ENCODE data around the gene TANC1.

TANC1 gene

DNA sequence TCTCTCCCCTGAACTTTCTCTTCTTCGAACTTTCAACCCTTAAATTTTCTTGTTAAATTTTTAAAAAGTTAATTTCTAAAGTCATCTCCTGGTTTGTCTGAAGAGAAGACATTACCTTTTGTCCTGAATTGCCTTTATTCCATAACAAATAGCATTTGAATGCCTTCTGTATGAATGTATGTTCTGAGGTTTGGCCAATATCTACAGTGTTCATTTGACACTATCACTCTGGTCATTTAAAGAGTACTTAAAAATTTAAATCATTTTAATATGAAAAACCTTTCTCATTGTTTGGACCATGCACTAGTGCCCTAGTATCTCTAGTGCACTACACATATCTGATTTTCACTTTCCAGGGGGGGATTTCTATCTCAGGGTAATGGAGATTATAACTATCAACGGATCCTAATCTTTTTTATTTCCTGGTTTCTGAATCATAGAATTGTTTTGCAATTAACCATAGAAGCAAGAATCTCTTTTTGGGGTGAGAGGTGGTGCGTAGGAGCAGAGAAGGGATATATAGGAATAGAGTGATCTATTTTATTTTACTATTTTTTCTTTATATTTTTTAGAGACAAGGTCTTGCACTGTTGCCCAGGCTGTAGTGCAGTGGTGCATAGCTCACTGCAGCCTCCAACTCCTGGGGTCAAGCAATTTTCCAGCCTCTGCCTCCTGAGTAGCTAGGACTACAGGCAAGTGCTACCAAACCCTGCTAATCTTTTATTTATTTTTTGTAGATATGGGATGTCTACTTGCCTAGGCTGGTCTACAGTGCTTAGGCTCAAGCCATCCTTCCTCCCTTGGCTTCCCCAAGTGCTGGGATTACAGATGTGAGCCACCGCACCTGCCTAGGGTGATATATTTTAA is 25.5 kb downstream of the TANC1 start:
- in situ Hi-C loops (cut with MboI; ENCODE audit: low sequenced_read_pairs) = no loop called here

DNA sequence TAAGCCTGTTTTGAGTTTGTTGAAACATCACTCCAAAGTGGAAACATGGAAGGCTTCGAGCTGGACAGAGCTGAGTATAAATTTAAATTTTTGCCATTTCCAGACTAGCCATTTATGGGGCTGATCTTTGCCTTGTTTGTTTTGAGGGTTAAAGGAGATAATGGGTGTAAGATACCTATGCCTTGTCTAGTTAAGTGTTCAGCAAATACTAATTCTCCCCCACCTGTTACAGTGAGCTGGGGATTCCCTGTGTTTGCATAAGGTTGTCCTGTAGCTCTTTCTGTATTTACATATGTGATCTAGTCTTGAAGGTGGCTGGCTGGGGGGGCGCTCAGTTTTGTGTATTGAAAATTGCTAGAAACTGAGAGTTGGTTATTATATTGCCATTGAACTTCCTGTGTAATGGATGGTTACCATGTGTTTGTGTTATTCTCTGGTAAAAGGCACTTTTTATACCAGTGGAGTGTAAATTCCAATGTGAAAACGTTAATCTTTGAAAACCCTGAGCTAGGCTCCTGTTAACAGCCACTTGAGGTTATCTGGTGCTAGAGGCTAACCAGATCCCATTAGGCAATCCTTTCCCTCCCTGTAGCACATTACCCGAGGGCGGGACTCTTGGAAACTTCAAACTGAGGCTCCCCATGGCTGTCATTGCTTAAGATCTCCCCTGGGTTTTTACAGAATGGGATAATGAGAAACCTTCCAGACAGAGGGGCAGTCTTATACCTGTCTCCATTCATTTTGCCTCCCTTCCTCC is 26.7 kb downstream of the TANC1 start:
- in situ Hi-C loops (cut with MboI; ENCODE audit: low sequenced_read_pairs) = no loop called here

DNA sequence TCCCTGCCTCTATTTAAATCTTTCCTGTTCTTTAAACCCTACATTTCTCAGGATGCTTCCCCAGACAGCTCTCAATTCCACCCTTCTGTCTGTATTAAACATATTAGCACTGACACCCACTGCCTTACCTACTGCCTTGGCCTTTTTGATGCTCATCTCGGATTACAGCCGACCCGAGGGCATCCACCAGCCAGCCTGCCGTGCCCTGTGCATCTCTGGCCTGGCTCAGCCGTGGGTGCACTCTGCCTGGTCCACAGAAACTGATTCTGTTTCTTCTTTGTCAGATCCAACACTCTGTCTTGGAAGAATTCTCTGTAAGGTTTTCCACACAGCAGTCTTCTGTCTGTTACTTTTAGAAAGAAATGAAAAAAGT is 27.2 kb downstream of the TANC1 start:
- in situ Hi-C loops (cut with MboI; ENCODE audit: low sequenced_read_pairs) = no loop called here

DNA sequence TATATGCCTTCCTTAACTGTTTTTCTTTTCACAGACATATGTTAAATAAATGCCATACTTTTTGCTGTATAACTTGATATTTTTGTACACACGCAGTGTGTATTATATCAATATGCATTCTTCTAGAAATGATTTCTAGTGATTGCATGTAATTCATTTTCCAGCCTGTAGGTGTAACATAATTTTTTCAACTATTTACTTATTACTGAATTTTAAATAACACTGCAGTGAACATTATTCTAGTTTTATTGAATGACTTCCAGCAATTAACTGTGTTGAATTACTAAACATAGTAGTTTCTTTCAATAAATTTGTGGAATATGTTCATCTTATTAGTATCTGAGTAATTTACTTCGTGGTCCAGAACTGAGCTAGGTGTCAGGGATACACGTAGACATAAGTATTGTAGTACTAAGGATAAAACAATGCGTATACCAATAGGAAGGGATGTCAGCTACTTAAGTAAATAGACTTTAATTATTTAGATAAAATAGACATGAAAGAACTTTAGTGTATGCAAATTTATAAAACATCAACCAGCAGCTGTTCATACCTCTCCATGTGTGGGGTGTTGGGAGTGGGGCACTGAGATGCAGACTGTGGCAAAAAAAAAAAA is 28.0 kb downstream of the TANC1 start:
- in situ Hi-C loops (cut with MboI; ENCODE audit: low sequenced_read_pairs) = no loop called here

DNA sequence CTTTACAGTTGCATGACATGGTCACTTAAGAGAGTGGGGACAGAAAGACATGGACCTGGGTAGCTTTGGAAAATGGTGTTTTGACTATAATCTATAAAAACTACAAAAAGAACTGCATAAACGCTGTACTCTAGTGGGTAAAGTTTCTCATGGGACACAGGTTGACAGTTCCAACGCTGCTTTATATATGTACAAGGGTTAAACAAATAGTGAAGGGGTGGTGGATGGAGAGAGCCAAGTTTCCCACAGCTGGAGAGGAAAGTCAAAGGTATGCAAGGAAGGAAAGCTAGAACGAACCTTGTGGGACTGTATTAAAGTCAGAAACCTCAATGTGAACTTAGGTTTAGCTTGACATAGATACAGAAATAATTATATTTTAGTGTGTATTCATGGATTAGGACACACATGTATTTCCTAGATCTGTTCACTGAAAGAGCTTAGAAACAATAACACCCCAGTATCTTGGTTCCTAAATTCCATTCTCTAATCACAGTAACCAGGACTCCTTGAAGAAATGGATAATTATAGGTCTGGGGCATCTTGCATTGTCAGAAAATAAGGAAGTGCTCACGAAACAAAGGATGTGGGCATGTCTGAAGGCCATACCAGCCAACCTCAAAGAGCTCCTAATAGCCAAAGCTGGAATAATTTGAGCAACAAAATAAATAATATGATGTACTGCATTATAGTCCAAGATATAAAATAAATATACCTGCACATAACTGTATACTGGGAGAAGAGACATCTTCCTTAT is 28.8 kb downstream of the TANC1 start:
- in situ Hi-C loops (cut with MboI; ENCODE audit: low sequenced_read_pairs) = no loop called here

DNA sequence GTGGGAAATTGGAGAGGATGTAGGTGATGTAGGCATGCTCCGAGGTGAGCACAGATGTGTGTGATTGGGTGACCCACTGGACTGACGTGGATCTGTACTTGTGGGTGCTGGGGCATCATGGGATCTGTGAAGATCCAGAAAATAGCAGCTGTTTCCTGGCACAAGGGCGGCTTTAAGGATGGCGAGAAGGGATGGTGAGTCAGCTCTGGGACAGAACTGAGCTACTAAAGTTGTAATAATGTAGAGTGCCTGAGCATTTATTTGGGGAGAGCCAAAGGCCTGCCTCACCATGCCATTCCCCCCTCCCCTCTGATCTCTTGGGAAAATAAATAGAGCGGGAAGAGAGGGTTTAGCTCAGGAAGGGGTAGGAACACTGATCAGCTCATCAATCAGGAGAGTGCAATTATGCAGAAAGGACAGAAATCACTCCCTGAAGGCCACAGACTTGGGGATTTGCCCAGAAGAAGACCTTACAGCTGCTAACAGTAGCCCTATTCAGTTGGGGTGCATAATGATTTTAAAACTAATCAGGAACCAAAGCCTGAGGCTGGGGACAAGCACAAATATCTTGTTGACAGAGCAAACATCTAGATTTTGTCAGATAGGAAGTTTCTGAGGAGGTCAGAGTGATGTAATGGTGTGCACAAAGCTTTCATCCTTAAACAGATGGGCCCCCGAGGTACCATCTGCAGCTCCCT is 30.3 kb downstream of the TANC1 start:
- in situ Hi-C loops (cut with MboI; ENCODE audit: low sequenced_read_pairs) = no loop called here

DNA sequence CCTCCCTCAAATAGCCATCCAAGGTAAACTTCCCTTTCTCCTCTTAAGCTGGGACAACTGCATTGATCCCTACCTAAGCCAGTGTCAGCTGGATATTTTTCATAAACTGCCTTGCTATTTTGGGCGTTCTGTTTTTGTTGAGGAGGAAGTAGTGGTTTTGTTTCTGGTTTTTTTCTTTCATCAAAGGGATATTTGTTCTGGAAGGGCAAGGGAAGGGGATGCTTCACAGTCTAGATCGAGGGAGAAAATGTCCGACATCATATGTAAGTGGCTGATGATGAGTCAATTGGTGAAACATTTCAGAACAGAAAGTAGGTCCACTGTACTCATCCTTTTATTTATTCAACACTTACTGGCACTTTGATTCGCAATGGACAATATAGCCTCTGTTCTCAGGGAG is 31.0 kb downstream of the TANC1 start:
- in situ Hi-C loops (cut with MboI; ENCODE audit: low sequenced_read_pairs) = no loop called here

DNA sequence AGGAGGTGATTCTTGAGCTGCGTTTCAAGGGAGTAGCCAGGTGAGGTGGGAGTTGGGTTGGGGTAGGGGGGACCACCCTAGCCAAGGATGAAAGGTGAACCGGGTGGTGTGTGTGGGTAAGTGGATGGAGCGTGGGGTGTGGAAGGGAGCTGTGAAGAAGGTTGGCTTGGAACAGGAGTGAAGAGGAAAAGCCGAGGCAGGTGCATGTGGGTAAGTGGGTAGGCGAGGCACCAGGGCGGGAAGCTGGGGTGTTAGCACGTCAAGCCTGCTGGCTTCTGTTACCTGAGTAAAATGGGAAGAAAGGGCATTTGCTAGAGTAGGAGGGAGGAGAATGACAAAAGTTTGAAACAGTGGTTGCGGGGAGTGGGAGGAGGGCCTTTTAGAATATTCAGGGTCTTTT is 31.6 kb downstream of the TANC1 start:
- in situ Hi-C loops (cut with MboI; ENCODE audit: low sequenced_read_pairs) = no loop called here

DNA sequence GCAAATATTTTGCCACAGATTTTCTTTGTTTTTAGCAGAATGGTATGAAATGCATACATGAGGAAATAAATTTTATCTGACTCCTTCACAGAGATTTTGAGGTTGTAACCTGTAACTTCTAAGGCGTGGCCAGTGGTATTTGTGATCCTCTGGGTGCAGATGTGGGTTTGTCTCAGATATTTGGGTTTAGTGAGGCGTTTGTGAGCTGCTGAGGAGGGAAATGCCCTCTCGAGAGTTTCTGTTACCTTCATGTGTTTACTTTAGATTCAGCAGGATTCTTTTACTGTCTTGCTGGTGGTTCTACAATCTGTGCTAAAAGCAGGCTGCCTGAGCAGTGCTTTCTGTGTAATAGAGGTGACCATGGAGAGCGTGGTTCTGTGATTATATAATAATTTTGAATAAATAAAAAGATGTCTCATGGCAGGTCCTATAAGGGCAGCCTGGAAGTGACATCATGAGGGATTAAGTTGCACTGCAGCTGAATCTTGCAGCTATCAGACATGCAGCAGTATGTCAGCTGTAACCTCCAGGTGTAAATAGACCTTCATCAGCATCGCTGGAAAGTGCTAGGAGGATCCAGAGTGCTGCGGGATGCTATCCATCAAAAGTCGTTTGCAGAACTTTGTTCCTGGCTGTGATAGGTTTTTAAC is 34.1 kb downstream of the TANC1 start:
- in situ Hi-C loops (cut with MboI; ENCODE audit: low sequenced_read_pairs) = no loop called here

DNA sequence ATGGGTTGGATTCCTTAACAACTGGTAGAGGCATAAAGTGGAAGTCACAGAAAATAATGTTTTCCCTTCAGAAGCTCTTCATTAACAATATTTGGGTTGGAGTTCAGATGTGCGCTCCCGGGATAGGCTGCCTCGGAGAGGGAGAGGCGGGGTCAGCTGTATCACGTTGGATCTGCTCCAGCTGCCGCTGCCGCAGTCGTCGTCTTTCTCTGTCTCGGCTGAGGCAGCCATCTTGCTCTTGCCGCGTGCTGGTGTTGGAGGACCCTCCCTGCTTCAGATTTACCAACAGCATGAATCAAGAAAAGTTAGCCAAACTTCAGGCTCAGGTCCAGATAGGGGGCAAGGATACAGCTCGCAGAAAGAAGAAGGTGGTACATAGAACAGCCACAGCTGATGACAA is 35.1 kb downstream of the TANC1 start:
- in situ Hi-C loops (cut with MboI; ENCODE audit: low sequenced_read_pairs) = no loop called here

DNA sequence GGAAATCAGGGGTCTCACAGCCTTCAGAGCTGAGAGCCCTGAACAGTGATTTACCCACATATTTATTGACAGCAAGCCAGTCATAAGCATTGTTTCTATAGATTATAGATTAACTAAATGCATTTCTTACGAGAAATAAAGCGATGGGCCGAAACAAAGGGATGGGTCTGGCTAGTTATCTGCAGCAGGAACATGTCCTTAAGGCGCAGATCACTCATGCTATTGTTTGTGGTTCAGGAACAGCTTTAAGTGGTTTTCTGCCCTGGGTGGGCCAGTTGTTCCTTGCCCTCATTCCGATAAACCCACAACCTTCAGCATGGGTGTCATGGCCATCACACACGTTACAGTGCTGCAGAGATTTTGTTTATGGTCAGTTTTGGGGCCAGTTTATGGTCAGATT is 36.4 kb downstream of the TANC1 start:
- in situ Hi-C loops (cut with MboI; ENCODE audit: low sequenced_read_pairs) = no loop called here

DNA sequence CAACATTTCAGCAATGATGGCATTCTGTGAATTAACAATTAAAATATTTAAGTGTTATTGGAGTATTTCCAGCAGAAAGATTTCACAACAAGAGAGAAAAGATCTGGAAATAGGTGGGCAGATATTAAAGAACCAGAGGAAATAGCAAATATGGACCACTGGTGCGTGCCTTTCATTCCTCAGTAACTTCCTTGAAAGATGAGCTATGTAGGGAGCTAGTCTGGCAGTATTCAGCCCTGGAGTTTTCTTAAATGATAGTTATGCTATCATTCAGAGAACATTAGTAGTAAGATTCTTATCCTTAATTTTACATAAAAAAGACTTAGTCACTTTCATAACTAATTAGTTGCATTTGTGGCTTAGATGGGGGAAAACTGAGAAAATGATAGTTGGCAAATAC is 41.5 kb downstream of the TANC1 start:
- in situ Hi-C loops (cut with MboI; ENCODE audit: low sequenced_read_pairs) = no loop called here

DNA sequence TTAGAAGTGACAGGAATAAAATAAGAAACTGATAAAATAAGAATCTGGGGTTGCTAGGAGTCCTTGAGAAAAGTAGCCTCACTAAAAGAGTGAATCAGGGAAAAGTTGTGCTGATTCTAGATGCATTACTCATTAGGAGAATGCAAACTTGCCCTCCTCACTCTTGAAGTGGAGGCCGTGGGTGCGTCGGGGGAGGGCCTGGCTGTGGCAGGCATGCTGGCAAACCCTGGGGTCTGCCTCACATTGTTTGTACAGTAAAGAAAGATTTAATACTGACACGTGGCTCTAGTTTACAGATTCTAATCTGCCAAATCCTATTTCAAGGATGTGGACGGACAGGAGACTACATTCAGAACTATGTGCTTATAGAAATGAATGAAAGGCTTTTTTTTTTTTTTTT is 41.9 kb downstream of the TANC1 start:
- in situ Hi-C loops (cut with MboI; ENCODE audit: low sequenced_read_pairs) = no loop called here

DNA sequence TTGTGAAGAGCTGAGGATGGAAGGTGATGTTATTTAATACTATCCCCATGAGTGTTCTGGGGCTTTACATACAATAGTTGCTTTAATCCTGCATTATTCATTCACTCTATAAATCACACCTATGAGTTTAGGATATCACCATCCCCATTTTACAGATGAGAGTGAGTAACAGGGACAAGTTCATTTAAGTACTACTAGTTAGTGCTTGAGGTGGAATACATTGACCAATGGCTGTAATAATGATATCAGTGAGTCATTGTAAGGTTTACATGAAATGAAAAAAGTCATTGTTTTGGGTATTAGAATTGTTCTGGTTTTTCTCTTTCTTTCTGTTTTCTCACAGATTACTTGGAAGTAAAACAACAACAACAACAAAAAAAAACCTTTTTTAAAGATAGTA is 42.5 kb downstream of the TANC1 start:
- in situ Hi-C loops (cut with MboI; ENCODE audit: low sequenced_read_pairs) = no loop called here

DNA sequence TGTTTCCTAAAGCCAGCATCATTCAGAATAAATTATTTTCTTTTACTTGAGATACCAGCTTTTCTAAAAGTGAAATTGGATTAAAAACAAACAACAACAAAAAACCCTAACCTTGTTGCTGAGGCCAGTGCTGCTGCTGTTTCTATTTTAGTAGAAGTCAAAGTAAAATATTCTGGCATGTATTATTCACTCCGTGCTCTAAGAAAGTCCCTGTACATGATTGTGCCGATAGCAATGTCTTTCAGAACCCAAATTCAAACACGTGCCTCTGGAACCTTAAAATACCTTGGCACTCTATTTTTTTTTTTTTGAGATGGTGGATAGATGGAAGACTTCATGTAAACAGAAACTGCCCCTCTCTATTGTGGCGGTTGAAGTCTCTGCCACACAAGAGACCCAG is 43.7 kb downstream of the TANC1 start:
- in situ Hi-C loops (cut with MboI; ENCODE audit: low sequenced_read_pairs) = no loop called here

DNA sequence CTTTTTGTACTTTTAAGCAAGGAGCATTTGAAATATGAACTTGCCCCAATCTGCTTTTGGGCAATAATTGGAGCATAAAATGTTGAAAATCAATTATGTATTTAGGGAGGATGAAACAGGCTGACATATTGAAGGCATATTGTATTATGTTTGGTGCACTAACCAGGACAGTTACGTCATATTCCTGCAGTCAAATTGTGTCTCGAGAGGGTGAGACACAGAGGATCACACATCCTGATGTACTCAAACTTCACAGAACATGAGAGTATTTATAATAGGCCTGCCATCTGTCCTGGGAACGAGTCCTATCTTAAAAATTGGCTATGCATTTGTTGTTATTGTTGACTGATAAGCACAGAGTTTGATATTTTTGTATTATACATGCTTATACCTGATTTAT is 44.7 kb downstream of the TANC1 start:
- in situ Hi-C loops (cut with MboI; ENCODE audit: low sequenced_read_pairs) = no loop called here

DNA sequence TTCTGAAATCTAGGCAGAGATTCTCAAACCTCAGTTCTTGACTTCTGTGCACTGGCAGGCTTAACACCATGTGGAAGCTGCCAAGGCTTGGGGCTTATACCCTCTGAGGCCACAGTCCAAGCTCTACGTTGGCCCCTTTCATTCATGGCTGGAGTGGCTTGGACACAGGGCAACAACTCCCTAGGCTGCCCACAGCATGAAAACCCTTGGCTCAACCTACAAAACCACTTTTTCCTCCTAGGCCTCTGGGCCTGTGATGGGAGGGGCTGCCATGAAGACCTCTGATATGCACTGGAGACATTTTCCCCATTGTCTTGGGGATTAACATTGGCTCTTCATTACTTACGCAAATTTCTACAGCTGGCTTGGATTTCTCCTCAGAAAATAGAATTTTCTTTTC is 46.7 kb downstream of the TANC1 start:
- in situ Hi-C loops (cut with MboI; ENCODE audit: low sequenced_read_pairs) = no loop called here

DNA sequence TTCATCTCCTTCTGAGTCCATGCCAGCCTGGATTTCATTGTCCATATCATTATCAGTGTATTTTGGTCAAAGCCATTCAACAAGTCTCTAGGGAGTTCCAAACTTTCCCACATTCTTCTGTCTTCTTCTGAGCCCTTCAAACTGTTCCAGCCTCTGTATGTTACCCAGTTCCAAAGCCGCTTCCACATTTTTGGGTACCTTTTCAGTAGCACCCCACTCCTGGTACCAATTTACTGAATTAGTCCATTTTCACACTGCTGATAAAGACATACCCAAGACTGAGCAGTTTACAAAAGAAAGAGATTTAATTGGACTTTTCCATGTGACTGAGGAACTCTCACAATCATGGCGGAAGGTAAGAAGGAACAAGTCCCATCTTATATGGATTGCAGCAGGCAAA is 47.4 kb downstream of the TANC1 start:
- in situ Hi-C loops (cut with MboI; ENCODE audit: low sequenced_read_pairs) = no loop called here

DNA sequence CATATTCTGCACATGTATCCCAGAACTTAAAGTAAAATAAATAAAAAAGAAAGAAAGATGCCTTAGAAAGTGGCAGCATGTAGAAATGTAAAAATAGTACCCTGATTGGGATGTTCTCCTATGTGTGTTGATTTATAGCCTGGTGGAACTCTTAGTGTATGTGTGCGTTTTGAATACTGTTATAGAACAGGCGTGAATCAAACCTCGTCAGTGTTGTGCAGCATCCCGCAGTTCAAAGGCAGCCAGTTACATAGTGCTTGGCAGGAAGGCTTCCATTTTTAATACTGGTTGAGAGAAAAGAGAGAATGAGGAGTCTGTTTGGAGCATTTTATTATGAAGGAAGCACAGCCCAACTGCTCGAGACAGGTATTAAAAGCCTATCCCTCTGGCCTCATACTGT is 49.4 kb downstream of the TANC1 start:
- in situ Hi-C loops (cut with MboI; ENCODE audit: low sequenced_read_pairs) = no loop called here

DNA sequence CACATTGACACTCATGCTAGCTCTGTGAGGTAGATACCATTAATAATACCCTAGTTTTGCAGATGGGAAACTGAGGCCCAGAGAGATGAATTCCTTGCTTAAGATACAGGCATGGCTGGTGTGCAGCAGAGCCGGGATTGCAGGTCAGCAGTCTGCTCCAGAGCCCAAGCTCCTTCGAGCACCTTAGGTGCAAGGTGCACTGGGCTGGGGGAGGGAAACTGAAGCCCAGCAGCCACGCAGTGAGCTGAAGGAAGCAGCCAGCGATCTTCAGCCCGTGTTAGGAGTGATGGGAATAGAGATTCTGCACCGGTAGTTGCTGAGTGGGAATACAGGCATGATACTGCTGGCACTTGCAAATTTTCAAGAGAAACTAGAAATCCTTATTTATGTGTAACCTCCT is 50.6 kb downstream of the TANC1 start:
- in situ Hi-C loops (cut with MboI; ENCODE audit: low sequenced_read_pairs) = no loop called here
